8988T (cell line): Measurements from ENCODE around the gene FAM168A.

ENCODE experiments used
- DNase-seq: peaks from one replicate; pipeline ENCODE4 v3.0.0; 2011

Gene FAM168A

GRCh38 chr11:73397468-73398131, 200.3 kb downstream of the FAM168A start:
- DNase-seq: peak; percentile 16

- no peak for DNase-seq
Observed at GRCh38 chr11:73396985-73397384, 200.9 kb downstream of the FAM168A start.

- peak; percentile 28 for DNase-seq
Observed at GRCh38 chr11:73396251-73396930, 201.5 kb downstream of the FAM168A start.

- peak; percentile 16 for DNase-seq
Observed at GRCh38 chr11:73395297-73396208, 202.4 kb downstream of the FAM168A start.

- peak; percentile 14 for DNase-seq
Observed at GRCh38 chr11:73394416-73395296, 203.3 kb downstream of the FAM168A start.

- peak; percentile 97 for DNase-seq
Observed at GRCh38 chr11:73393479-73394415, 204.2 kb downstream of the FAM168A start.

GRCh38 chr11:73393011-73393380, 204.9 kb downstream of the FAM168A start:
- DNase-seq: peak; percentile 61

GRCh38 chr11:73392108-73393010, 205.6 kb downstream of the FAM168A start:
- peak; percentile 18 for DNase-seq

GRCh38 chr11:73391665-73392064, 206.2 kb downstream of the FAM168A start:
- DNase-seq: no peak

- no peak for DNase-seq
Observed at GRCh38 chr11:73390601-73391565, 207.0 kb downstream of the FAM168A start.

GRCh38 chr11:73389916-73390315, 208.0 kb downstream of the FAM168A start:
- DNase-seq: no peak

- DNase-seq: peak; percentile 91
Observed at GRCh38 chr11:73389134-73389525, 208.8 kb downstream of the FAM168A start.

- peak; percentile 73 for DNase-seq
Observed at GRCh38 chr11:73388265-73389133, 209.4 kb downstream of the FAM168A start.

- DNase-seq: no peak
Observed at GRCh38 chr11:73387594-73388264, 210.2 kb downstream of the FAM168A start.

GRCh38 chr11:73386546-73386945, 211.4 kb downstream of the FAM168A start:
- no peak for DNase-seq

GRCh38 chr11:73386016-73386415, 211.9 kb downstream of the FAM168A start:
- no peak for DNase-seq
